Adrenal gland (tissue), 5 donors: ENCODE results near the gene BLTP3A.
"Not testable (repeated sequence)": the region's sequence is repeated elsewhere in the genome, so short reads cannot be mapped to it uniquely, and the experiment has no call there.

Experiments
- POLR2A ChIP-seq, 2 donors: fragments of 450-650 bp; IDR thresholded peaks; one replicate each; pipeline ENCODE4 v1.6.1; 2017; ENCODE audit warnings: antibody characterized with exemption in 2 of 2, mild to moderate bottlenecking in 2 of 2, moderate library complexity in 1 of 2
- TF ChIP-seq, protein P1 (sequence below), 6 experiments: fragments of 450-650 bp in 4 of 6; fragments of 200-600 bp in 2 of 6; sonication (generic) in 1 of 6; IDR thresholded peaks; 1 replicate in 5 of 6; 2 replicates in 1 of 6; pipeline versions ENCODE4 v1.5.1 to v1.8.0; 2016 to 2021; ENCODE audit warnings: antibody characterized with exemption in 6 of 6, mild to moderate bottlenecking in 2 of 6, moderate library complexity in 1 of 6
- donor health status: DM: no; HTN: no; CAD: no.

- TF ChIP-seq, protein P1, sequence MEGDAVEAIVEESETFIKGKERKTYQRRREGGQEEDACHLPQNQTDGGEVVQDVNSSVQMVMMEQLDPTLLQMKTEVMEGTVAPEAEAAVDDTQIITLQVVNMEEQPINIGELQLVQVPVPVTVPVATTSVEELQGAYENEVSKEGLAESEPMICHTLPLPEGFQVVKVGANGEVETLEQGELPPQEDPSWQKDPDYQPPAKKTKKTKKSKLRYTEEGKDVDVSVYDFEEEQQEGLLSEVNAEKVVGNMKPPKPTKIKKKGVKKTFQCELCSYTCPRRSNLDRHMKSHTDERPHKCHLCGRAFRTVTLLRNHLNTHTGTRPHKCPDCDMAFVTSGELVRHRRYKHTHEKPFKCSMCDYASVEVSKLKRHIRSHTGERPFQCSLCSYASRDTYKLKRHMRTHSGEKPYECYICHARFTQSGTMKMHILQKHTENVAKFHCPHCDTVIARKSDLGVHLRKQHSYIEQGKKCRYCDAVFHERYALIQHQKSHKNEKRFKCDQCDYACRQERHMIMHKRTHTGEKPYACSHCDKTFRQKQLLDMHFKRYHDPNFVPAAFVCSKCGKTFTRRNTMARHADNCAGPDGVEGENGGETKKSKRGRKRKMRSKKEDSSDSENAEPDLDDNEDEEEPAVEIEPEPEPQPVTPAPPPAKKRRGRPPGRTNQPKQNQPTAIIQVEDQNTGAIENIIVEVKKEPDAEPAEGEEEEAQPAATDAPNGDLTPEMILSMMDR (IDR thresholded peaks at IDR 0.05): peak; percentile 26 to 62 (median 46)
- not testable (repeated sequence) for TF ChIP-seq POLR2A (IDR thresholded peaks at IDR 0.05)
These were observed 35.4 kb upstream of the BLTP3A start for GRCh38 chr6:34756513-34756856.
